Inferior parietal cortex (tissue), 1 donor: Measurements from ENCODE around the gene TREML2.

Experiments used
- DNase-seq: peaks from one replicate; pipeline ENCODE4 v3.0.0-alpha.2; 2016; ENCODE audit errors: extremely low spot score

The TREML2 gene

DNA sequence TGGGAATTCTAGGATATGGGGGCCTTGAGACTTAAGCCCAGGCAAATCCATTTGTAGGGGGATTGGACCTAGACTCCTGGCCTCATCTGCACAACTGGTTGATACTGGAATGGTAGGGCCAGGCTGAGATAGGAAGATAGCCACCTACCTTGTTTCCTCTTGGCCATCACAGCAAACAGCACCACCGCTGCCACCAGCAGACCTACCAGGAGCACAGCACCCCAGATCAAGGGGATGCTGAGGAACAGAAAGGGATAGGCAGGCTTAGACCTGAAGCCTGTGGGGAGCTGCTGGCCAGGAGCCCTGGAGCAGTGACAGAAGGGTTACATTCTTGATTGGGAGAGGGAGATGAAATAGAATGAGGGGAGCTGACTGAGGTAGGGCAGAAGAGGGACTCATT lies 50.3 kb downstream of the TREML2 start:
- no peak for DNase-seq

DNA sequence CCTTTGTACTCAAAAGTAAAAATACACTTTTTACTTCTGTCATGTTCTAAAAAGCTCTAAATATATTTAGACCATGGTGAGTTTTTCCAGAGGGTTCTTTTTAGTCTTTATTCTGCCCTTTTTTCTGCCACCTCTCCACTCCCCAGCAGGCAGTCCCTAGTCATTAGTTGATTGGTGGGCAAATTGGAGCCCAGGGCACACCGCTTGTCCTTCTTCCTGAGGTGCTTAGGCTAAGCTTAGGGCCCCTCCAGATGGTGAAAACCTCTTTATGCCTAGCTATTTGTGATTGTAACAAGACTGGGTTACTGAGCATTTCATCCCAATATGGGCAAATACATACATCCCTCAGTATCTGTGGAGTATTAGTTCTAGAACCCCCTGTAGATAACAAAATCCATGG lies 53.0 kb downstream of the TREML2 start:
- no peak for DNase-seq
